SK-N-SH (cell line): Measurements from ENCODE around the gene CACFD1. TPM values are rescaled to one million over a fixed set of nuclear protein-coding genes. Genes with fewer than 3 reads are reported as not detected.

Source experiments
- CTCF ChIA-PET: fragments of 300-600, 350-600 bp; formaldehyde crosslinking; extraction: SDS; loops from one replicate; lab custom pipeline; 2021; lab: Yijun Ruan, JAX
- POLR2A ChIA-PET: fragments of 350-600 bp; sonication (Branson Sonifier 250); formaldehyde crosslinking; extraction: SDS; loops from one replicate; lab custom pipeline; 2020; ENCODE audit warnings: antibody characterized with exemption, inconsistent platforms; lab: Yijun Ruan, JAX
- DNase-seq: peaks from one replicate; pipeline ENCODE4 v3.0.0; 2012
- H2AFZ ChIP-seq: fragments of 200-600 bp; sonication (generic); 2 replicates; pipeline ENCODE4 v1.8.1; 2016; ENCODE audit warnings: antibody characterized with exemption, mild to moderate bottlenecking, low read depth
- H3F3A ChIP-seq: fragments of 200-600 bp; sonication (generic); replicated peaks from 2 replicates; pipeline ENCODE3; 2016; ENCODE audit warnings: antibody characterized with exemption, mild to moderate bottlenecking; ENCODE audit not compliant: insufficient read depth
- H3K27ac ChIP-seq, 2 experiments: fragments of 200-500 bp in 1 of 2; fragments of 200-600 bp in 1 of 2; sonication (Bioruptor generic) in 1 of 2; sonication (generic), shearing (Covaris generic) in 1 of 2; 2 replicates each; pipeline versions ENCODE4 v1.5.1 to v1.6.1; 2014 to 2016; ENCODE audit warnings: low read depth in 2 of 2, inconsistent platforms in 1 of 2, low read length in 1 of 2, mild to moderate bottlenecking in 1 of 2, mixed read lengths in 1 of 2
- H3K27me3 ChIP-seq: fragments of 200-600 bp; sonication (generic), shearing (Covaris generic); 2 replicates; pipeline ENCODE4 v1.6.1; 2016; ENCODE audit warnings: mixed run types; ENCODE audit not compliant: insufficient read depth
- H3K36me3 ChIP-seq, 2 experiments: fragments of 200-500 bp in 1 of 2; fragments of 200-600 bp in 1 of 2; sonication (Bioruptor generic) in 1 of 2; sonication (generic) in 1 of 2; replicated peaks in 1 of 2; 2 replicates each; pipeline versions ENCODE3 to v1.5.1; 2014 to 2016; ENCODE audit warnings: low read length in 1 of 2, mild to moderate bottlenecking in 1 of 2; ENCODE audit not compliant: insufficient read depth in 2 of 2, control insufficient read depth in 1 of 2
- H3K4me1 ChIP-seq, 2 experiments: fragments of 200-500 bp in 1 of 2; fragments of 200-600 bp in 1 of 2; sonication (Bioruptor generic) in 1 of 2; sonication (generic), shearing (Covaris generic) in 1 of 2; 2 replicates each; pipeline versions ENCODE4 v1.5.1 to v1.6.1; 2014 to 2016; ENCODE audit warnings: low read depth in 1 of 2, low read length in 1 of 2, mixed run types in 1 of 2; ENCODE audit not compliant: insufficient read depth in 2 of 2, control insufficient read depth in 1 of 2
- H3K4me2 ChIP-seq: fragments of 200-600 bp; sonication (generic), shearing (Covaris generic); 2 replicates; pipeline ENCODE4 v1.6.1; 2017; ENCODE audit warnings: mixed run types
- H3K4me3 ChIP-seq, 2 experiments: fragments of 200-500 bp in 1 of 2; fragments of 200-600 bp in 1 of 2; sonication (Bioruptor generic) in 1 of 2; sonication (generic), shearing (Covaris generic) in 1 of 2; 2 replicates each; pipeline versions ENCODE4 v1.5.1 to v1.8.1; 2014 to 2016; ENCODE audit warnings: low read depth in 2 of 2, inconsistent platforms in 1 of 2, low read length in 1 of 2, mild to moderate bottlenecking in 1 of 2, mixed read lengths in 1 of 2, moderate library complexity in 1 of 2
- H3K79me2 ChIP-seq: fragments of 200-600 bp; sonication (generic); 2 replicates; pipeline ENCODE4 v1.8.1; 2017; ENCODE audit warnings: mild to moderate bottlenecking; ENCODE audit not compliant: insufficient read depth
- H3K9ac ChIP-seq: fragments of 200-600 bp; sonication (generic); 2 replicates; pipeline ENCODE4 v1.6.1; 2017; ENCODE audit warnings: mixed run types
- H3K9me2 ChIP-seq: fragments of 200-600 bp; sonication (generic); 2 replicates; pipeline ENCODE4 v1.6.1; 2017; ENCODE audit warnings: mixed run types
- H3K9me3 ChIP-seq: fragments of 200-600 bp; sonication (generic); 2 replicates; pipeline ENCODE4 v1.6.1; 2017; ENCODE audit warnings: mixed run types, mild to moderate bottlenecking, moderate library complexity
- H4K20me1 ChIP-seq: fragments of 200-600 bp; sonication (generic); 2 replicates; pipeline ENCODE4 v1.6.1; 2017; ENCODE audit warnings: mild to moderate bottlenecking, mixed run types; ENCODE audit not compliant: insufficient read depth
- EP300 ChIP-seq, 2 experiments: IDR thresholded peaks; 2 replicates each; pipeline versions ENCODE4 v1.4.0 to v1.6.1; 2012; ENCODE audit warnings: borderline replicate concordance in 1 of 2, low read depth in 1 of 2, low read length in 1 of 2
- FOSL2 ChIP-seq: IDR thresholded peaks from 2 replicates; pipeline ENCODE4 v1.4.0; 2012; ENCODE audit warnings: low read depth, mild to moderate bottlenecking, moderate library complexity, borderline replicate concordance
- FOXM1 ChIP-seq: IDR thresholded peaks from 2 replicates; pipeline ENCODE4 v1.4.0; 2012; ENCODE audit warnings: low read depth, mild to moderate bottlenecking
- GATA2 ChIP-seq: sonication (generic); formaldehyde crosslinking; IDR thresholded peaks from 2 replicates; pipeline ENCODE4 v1.5.0; 2020; ENCODE audit warnings: mild to moderate bottlenecking, missing genetic modification reagents
- JUND ChIP-seq: IDR thresholded peaks from 2 replicates; pipeline ENCODE4 v1.4.0; 2012
- MEF2A ChIP-seq: IDR thresholded peaks from 2 replicates; pipeline ENCODE4 v1.4.0; 2012; ENCODE audit warnings: low read depth, borderline replicate concordance
- NFIC ChIP-seq: IDR thresholded peaks from 2 replicates; pipeline ENCODE4 v1.4.0; 2012; ENCODE audit warnings: borderline replicate concordance
- NRF1 ChIP-seq: IDR thresholded peaks from 2 replicates; pipeline ENCODE4 v1.6.1; 2012; ENCODE audit warnings: low read depth, mild to moderate bottlenecking, low read length
- POLR2AphosphoS5 ChIP-seq: IDR thresholded peaks from 2 replicates; pipeline ENCODE4 v1.6.1; 2012; ENCODE audit warnings: low read depth, low read length
- SIN3A ChIP-seq: IDR thresholded peaks from 2 replicates; pipeline ENCODE4 v1.6.1; 2012; ENCODE audit warnings: low read depth, mild to moderate bottlenecking, low read length, moderate library complexity, borderline replicate concordance
- SMC3 ChIP-seq: IDR thresholded peaks from 2 replicates; pipeline ENCODE4 v1.6.1; 2012; ENCODE audit warnings: low read depth, low read length, improper control_type of control experiment
- TAF1 ChIP-seq: IDR thresholded peaks from 2 replicates; pipeline ENCODE4 v1.6.1; 2012; ENCODE audit warnings: low read depth, mild to moderate bottlenecking, low read length, moderate library complexity, borderline replicate concordance
- TCF12 ChIP-seq: IDR thresholded peaks from 2 replicates; pipeline ENCODE4 v1.4.0; 2012
- TEAD4 ChIP-seq: IDR thresholded peaks from 2 replicates; pipeline ENCODE4 v1.4.0; 2012; ENCODE audit warnings: mild to moderate bottlenecking, borderline replicate concordance; ENCODE audit not compliant: insufficient read depth
- ZBTB33 ChIP-seq: IDR thresholded peaks from 2 replicates; pipeline ENCODE4 v1.4.0; 2012; ENCODE audit warnings: low read depth, borderline replicate concordance
- WGBS: methylation state at CpG from one replicate; pipeline ENCODE4 v1.1.6; 2017; ENCODE audit warnings: low lambda C conversion rate; 5-methylcytosine and 5-hydroxymethylcytosine counted together
- polyA plus RNA-seq, 3 experiments: library from polyadenylated mRNA; depleted of rRNA; stranded (reverse); fragments of >200 nt; gene quantifications; 2 replicates each; pipeline ENCODE4 v1.2.3, GENCODE V29; 2012
- TF ChIP-seq, protein P1 (sequence below): fragments of 150-350 bp; IDR thresholded peaks from 2 replicates; pipeline ENCODE4 v1.6.1; 2016; ENCODE audit warnings: mild to moderate bottlenecking, low read depth, low read length
- TF ChIP-seq, protein P2 (sequence below): IDR thresholded peaks from 2 replicates; pipeline ENCODE4 v1.6.1; 2012; ENCODE audit warnings: mild to moderate bottlenecking, low read depth, low read length, moderate library complexity

CACFD1 gene
- polyA plus RNA-seq, 1 of the 3 experiments (the other 2 are of a cell fraction), result 16.8 TPM

- TF ChIP-seq FOXM1 (no peak), ZBTB33 (no peak), TCF12 (no peak)
These were observed 16.5 kb downstream of the CACFD1 start (continued) for GRCh38 chr9:133476036-133476931.

DNA sequence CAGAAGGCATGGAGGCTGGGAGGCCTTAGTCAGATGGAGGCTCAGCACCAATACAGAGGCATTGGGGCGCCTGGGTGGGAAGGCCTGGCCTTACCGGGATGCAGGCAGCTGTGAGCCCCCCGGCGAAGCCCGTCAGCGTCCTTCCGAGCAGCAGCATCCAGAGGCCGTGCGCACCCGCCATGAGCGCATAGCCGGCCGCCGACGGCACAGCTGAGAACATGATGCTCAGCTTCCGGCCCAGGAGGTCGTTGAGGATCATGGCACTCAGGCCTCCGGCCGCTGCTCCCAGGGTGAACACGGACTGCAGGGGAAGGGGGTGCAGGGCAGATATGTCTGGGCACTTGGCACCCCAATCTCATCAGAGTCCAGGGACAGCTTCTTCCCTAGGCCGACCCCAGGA, 17.2 kb downstream of the CACFD1 start:
- ChIA-PET POLR2A (no interaction called here), CTCF (interaction anchor here (1.6 kb wide), 1 partner anchor 10 kb away, joined by 5 read pairs; no protein-coding TSS in a partner anchor)
- WGBS, result 100% methylated on average over 1 of the region's 21 CpGs

More for the DNA sequence above, 17.2 kb downstream of the CACFD1 start:
- H2AFZ ChIP-seq, result no peak overlapping the region
- H3K9me3 ChIP-seq, result no peaks in the 10 kb centered on the region
- H3K79me2 ChIP-seq, result peaks cover 12% of the 10 kb centered on the region; the same call in 1 of the 2 replicates
- H3K27me3 ChIP-seq, result no peaks in the 10 kb centered on the region
- H3K9ac ChIP-seq, result no peak overlapping the region
- peaks cover 0 to 20% of the 10 kb centered on the region in 2 experiments for H3K36me3 ChIP-seq
- H3K27ac ChIP-seq, result no peak overlapping the region
- H3K9me2 ChIP-seq, result no peaks in the 10 kb centered on the region
- no peaks in the 10 kb centered on the region for H4K20me1 ChIP-seq
- H3K4me3 ChIP-seq, result no peak overlapping the region
- no peaks in the 10 kb centered on the region for H3F3A ChIP-seq
- no peak for TF ChIP-seq TAF1
- TF ChIP-seq, protein P1, sequence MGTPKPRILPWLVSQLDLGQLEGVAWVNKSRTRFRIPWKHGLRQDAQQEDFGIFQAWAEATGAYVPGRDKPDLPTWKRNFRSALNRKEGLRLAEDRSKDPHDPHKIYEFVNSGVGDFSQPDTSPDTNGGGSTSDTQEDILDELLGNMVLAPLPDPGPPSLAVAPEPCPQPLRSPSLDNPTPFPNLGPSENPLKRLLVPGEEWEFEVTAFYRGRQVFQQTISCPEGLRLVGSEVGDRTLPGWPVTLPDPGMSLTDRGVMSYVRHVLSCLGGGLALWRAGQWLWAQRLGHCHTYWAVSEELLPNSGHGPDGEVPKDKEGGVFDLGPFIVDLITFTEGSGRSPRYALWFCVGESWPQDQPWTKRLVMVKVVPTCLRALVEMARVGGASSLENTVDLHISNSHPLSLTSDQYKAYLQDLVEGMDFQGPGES, result no peak
- no peak for TF ChIP-seq POLR2AphosphoS5
- TF ChIP-seq MEF2A, result no peak
- no peak for TF ChIP-seq TEAD4
- TF ChIP-seq NRF1, result no peak
- no peak for TF ChIP-seq SMC3
- no peak for TF ChIP-seq EP300 (IDR thresholded peaks at IDR 0.05; ENCODE audit: borderline replicate concordance in 1 of 2, low read depth in 1 of 2, low read length in 1 of 2)
- TF ChIP-seq JUND, result no peak
- no peak for TF ChIP-seq GATA2
- TF ChIP-seq FOSL2, result no peak
- no peak for TF ChIP-seq NFIC
- TF ChIP-seq, protein P2, sequence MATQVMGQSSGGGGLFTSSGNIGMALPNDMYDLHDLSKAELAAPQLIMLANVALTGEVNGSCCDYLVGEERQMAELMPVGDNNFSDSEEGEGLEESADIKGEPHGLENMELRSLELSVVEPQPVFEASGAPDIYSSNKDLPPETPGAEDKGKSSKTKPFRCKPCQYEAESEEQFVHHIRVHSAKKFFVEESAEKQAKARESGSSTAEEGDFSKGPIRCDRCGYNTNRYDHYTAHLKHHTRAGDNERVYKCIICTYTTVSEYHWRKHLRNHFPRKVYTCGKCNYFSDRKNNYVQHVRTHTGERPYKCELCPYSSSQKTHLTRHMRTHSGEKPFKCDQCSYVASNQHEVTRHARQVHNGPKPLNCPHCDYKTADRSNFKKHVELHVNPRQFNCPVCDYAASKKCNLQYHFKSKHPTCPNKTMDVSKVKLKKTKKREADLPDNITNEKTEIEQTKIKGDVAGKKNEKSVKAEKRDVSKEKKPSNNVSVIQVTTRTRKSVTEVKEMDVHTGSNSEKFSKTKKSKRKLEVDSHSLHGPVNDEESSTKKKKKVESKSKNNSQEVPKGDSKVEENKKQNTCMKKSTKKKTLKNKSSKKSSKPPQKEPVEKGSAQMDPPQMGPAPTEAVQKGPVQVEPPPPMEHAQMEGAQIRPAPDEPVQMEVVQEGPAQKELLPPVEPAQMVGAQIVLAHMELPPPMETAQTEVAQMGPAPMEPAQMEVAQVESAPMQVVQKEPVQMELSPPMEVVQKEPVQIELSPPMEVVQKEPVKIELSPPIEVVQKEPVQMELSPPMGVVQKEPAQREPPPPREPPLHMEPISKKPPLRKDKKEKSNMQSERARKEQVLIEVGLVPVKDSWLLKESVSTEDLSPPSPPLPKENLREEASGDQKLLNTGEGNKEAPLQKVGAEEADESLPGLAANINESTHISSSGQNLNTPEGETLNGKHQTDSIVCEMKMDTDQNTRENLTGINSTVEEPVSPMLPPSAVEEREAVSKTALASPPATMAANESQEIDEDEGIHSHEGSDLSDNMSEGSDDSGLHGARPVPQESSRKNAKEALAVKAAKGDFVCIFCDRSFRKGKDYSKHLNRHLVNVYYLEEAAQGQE, result no peak
- TF ChIP-seq SIN3A, result no peak
- no peak overlapping the region for H3K4me2 ChIP-seq
- peaks cover 0 to 29% of the 10 kb centered on the region in 2 experiments; a peak in 1 of 4 replicates for H3K4me1 ChIP-seq
- DNase-seq, result no peak
